Measurements from ENCODE around the gene PLXDC1.

The PLXDC1 gene

GRCh38 chr17:39194089-39194984 is 42.9 kb upstream of the PLXDC1 start:
- Histone ChIP-seq H3K4me1 (ENCODE audit: control insufficient read depth, low read depth, low read length) (peaks cover 24% of the 10 kb centered on the region), H3K27me3 (ENCODE audit: control insufficient read depth, insufficient read depth, low read length) (no peaks in the 10 kb centered on the region), H3K9me3 (ENCODE audit: control insufficient read depth, low read depth, low read length) (no peaks in the 10 kb centered on the region), H3K27ac (ENCODE audit: low read length) (no peak overlapping the region), H3K9ac (ENCODE audit: low read length) (no peak overlapping the region), H3K4me3 (ENCODE audit: low read length) (peak overlapping the region; percentile 81), H3K36me3 (ENCODE audit: control insufficient read depth, low read depth, low read length) (peaks cover 31% of the 10 kb centered on the region)

GRCh38 chr17:39193346-39193745 is 41.9 kb upstream of the PLXDC1 start:
- Histone ChIP-seq H3K4me3 (ENCODE audit: low read length) (no peak overlapping the region), H3K4me1 (ENCODE audit: control insufficient read depth, low read depth, low read length) (peaks cover 24% of the 10 kb centered on the region), H3K36me3 (ENCODE audit: control insufficient read depth, low read depth, low read length) (peaks cover 34% of the 10 kb centered on the region), H3K27ac (ENCODE audit: low read length) (no peak overlapping the region), H3K9ac (ENCODE audit: low read length) (no peak overlapping the region), H3K9me3 (ENCODE audit: control insufficient read depth, low read depth, low read length) (no peaks in the 10 kb centered on the region), H3K27me3 (ENCODE audit: control insufficient read depth, insufficient read depth, low read length) (no peaks in the 10 kb centered on the region)

- Histone ChIP-seq H3K4me1 (ENCODE audit: control insufficient read depth, low read depth, low read length) (peaks cover 21% of the 10 kb centered on the region), H3K36me3 (ENCODE audit: control insufficient read depth, low read depth, low read length) (peaks cover 38% of the 10 kb centered on the region), H3K27me3 (ENCODE audit: control insufficient read depth, insufficient read depth, low read length) (no peaks in the 10 kb centered on the region), H3K4me3 (ENCODE audit: low read length) (no peak overlapping the region), H3K9ac (ENCODE audit: low read length) (no peak overlapping the region), H3K9me3 (ENCODE audit: control insufficient read depth, low read depth, low read length) (no peaks in the 10 kb centered on the region), H3K27ac (ENCODE audit: low read length) (no peak overlapping the region)
These were observed 41.5 kb upstream of the PLXDC1 start for GRCh38 chr17:39192901-39193300.

GRCh38 chr17:39191750-39192510 is 40.5 kb upstream of the PLXDC1 start:
- Histone ChIP-seq H3K4me1 (ENCODE audit: control insufficient read depth, low read depth, low read length) (peaks cover 20% of the 10 kb centered on the region), H3K9me3 (ENCODE audit: control insufficient read depth, low read depth, low read length) (no peaks in the 10 kb centered on the region), H3K27me3 (ENCODE audit: control insufficient read depth, insufficient read depth, low read length) (no peaks in the 10 kb centered on the region), H3K27ac (ENCODE audit: low read length) (no peak overlapping the region), H3K4me3 (ENCODE audit: low read length) (no peak overlapping the region), H3K36me3 (ENCODE audit: control insufficient read depth, low read depth, low read length) (peaks cover 46% of the 10 kb centered on the region), H3K9ac (ENCODE audit: low read length) (no peak overlapping the region)

- Histone ChIP-seq H3K9me3 (ENCODE audit: control insufficient read depth, low read depth, low read length) (no peaks in the 10 kb centered on the region), H3K4me1 (ENCODE audit: control insufficient read depth, low read depth, low read length) (no peaks in the 10 kb centered on the region), H3K27ac (ENCODE audit: low read length) (no peak overlapping the region), H3K27me3 (ENCODE audit: control insufficient read depth, insufficient read depth, low read length) (no peaks in the 10 kb centered on the region), H3K9ac (ENCODE audit: low read length) (no peak overlapping the region), H3K36me3 (ENCODE audit: control insufficient read depth, low read depth, low read length) (peaks cover 57% of the 10 kb centered on the region), H3K4me3 (ENCODE audit: low read length) (no peak overlapping the region)
These were observed 35.9 kb upstream of the PLXDC1 start for GRCh38 chr17:39187152-39187830.

DNA sequence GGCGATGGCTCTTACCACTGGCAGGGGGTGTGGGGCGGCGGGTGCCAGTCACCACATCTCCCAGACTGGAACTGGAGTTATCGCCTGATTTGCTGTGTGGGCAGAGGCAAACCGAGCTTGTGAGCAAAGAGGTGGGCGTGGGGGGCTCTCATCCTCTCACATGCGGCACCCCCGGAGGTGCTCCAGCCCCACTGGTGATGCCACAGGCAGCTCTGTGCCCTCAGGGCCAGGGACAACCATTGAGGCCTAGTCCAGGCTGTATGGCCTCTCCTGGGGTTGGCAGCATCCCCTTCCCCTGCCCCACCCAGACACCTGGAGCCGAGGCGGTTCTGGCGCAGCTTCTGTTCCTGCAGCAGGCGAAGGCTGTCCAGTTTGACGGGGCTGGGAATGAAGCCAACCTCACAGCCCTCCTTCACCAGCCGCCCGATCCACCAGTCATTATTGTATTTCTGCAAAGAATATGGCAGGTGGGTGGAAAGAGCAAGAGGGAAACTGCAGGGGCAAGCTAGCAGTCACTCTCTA is 35.1 kb upstream of the PLXDC1 start:
- Histone ChIP-seq H3K4me1 (ENCODE audit: control insufficient read depth, low read depth, low read length) (no peaks in the 10 kb centered on the region), H3K27ac (ENCODE audit: low read length) (no peak overlapping the region), H3K36me3 (ENCODE audit: control insufficient read depth, low read depth, low read length) (peaks cover 50% of the 10 kb centered on the region), H3K9ac (ENCODE audit: low read length) (no peak overlapping the region), H3K9me3 (ENCODE audit: control insufficient read depth, low read depth, low read length) (no peaks in the 10 kb centered on the region), H3K27me3 (ENCODE audit: control insufficient read depth, insufficient read depth, low read length) (no peaks in the 10 kb centered on the region), H3K4me3 (ENCODE audit: low read length) (no peak overlapping the region)

DNA sequence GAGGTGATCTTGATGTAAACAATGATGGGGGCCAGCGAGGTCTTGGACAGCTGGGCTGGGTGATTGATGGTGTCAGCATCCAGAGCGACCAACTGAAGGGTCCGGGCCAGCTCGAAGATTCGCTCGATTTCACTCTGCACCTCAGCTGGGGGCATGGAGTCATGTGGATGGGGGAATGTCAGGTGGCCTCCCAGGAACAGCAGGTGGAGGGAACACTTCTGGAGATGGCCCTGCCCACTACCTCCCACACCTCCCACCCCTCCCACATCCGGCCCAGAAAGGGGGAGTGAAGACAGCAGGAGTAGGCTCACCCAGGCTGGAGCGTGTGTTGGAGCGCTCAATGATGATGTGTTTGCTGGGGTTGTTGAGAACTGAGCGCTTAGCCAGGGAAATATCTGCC is 32.3 kb upstream of the PLXDC1 start:
- Histone ChIP-seq H3K27ac (ENCODE audit: low read length) (no peak overlapping the region), H3K36me3 (ENCODE audit: control insufficient read depth, low read depth, low read length) (peaks cover 44% of the 10 kb centered on the region), H3K27me3 (ENCODE audit: control insufficient read depth, insufficient read depth, low read length) (no peaks in the 10 kb centered on the region), H3K4me3 (ENCODE audit: low read length) (no peak overlapping the region), H3K9me3 (ENCODE audit: control insufficient read depth, low read depth, low read length) (no peaks in the 10 kb centered on the region), H3K4me1 (ENCODE audit: control insufficient read depth, low read depth, low read length) (no peaks in the 10 kb centered on the region), H3K9ac (ENCODE audit: low read length) (no peak overlapping the region)

DNA sequence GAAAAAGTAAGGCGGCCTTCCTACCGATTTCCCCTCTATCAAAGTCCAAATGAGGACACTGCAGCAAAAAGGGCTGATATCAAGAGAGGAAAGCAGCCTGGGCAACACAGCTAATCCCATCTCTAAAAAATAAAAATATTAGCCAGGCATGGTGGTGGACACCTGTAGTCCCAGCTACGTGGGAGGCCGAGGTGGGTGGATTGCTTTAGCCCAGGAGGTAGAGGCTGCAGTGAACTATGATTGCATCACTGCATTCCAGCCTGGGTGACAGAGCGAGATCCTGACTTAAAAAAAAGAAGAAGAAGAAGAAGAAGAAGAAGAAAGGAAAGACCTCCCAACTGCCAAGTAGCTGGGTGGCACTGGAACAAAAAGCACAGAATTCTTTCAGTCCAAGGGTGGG is 31.6 kb upstream of the PLXDC1 start:
- Histone ChIP-seq H3K9ac (ENCODE audit: low read length) (no peak overlapping the region), H3K27ac (ENCODE audit: low read length) (no peak overlapping the region), H3K36me3 (ENCODE audit: control insufficient read depth, low read depth, low read length) (peaks cover 42% of the 10 kb centered on the region), H3K4me1 (ENCODE audit: control insufficient read depth, low read depth, low read length) (no peaks in the 10 kb centered on the region), H3K27me3 (ENCODE audit: control insufficient read depth, insufficient read depth, low read length) (no peaks in the 10 kb centered on the region), H3K4me3 (ENCODE audit: low read length) (no peak overlapping the region), H3K9me3 (ENCODE audit: control insufficient read depth, low read depth, low read length) (no peaks in the 10 kb centered on the region)

DNA sequence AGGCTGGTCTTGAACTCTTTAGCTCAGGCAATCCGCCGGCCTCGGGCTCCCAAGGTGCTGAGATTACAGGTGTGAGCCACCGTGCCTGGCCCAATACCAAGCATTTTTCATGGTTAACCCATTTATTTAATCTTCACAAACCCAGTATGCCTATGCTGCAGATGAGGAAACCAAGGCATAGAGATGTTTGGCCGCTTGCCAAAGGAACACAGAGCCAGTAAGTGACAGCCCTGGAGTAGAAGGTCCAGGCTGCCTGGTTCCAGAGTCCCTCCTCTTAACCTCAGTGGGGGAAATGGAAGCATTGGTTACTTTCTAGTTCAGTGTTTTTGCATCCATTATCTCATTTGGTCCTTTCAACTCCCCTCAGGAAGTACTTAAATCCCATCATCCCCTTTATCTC is 29.9 kb upstream of the PLXDC1 start:
- Histone ChIP-seq H3K9me3 (ENCODE audit: control insufficient read depth, low read depth, low read length) (no peaks in the 10 kb centered on the region), H3K9ac (ENCODE audit: low read length) (no peak overlapping the region), H3K27me3 (ENCODE audit: control insufficient read depth, insufficient read depth, low read length) (no peaks in the 10 kb centered on the region), H3K4me1 (ENCODE audit: control insufficient read depth, low read depth, low read length) (no peaks in the 10 kb centered on the region), H3K27ac (ENCODE audit: low read length) (no peak overlapping the region), H3K4me3 (ENCODE audit: low read length) (no peak overlapping the region), H3K36me3 (ENCODE audit: control insufficient read depth, low read depth, low read length) (peaks cover 27% of the 10 kb centered on the region)

GRCh38 chr17:39178536-39178935 is 27.1 kb upstream of the PLXDC1 start:
- no peak overlapping the region for H3K27ac ChIP-seq (ENCODE audit: low read length)
- H3K4me1 ChIP-seq (ENCODE audit: control insufficient read depth, low read depth, low read length): peaks cover 4% of the 10 kb centered on the region
- H3K9me3 ChIP-seq (ENCODE audit: control insufficient read depth, low read depth, low read length): no peaks in the 10 kb centered on the region
- peaks cover 14% of the 10 kb centered on the region for H3K36me3 ChIP-seq (ENCODE audit: control insufficient read depth, low read depth, low read length)
- no peak overlapping the region for H3K9ac ChIP-seq (ENCODE audit: low read length)
- H3K27me3 ChIP-seq (ENCODE audit: control insufficient read depth, insufficient read depth, low read length): no peaks in the 10 kb centered on the region
- no peak overlapping the region for H3K4me3 ChIP-seq (ENCODE audit: low read length)

DNA sequence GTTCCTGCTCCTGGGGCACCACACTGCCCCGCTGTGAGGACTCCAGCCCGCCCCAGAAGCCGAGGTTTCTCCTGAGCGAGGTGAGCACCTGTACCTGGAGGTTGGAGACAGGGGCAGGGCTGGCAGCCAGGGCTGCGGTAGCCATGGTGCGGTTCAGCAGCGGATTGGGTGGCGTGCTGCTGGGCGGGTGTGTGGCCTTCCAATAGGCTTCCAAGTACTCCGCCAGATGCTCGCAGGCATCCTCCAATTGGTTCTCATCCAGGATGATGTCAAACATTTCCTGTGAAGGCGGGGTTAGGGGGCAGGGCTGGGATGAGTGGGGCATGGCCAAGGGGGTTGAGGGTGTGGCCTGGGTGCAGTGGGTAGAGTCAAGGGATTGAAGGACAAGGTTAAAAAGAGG is 25.8 kb upstream of the PLXDC1 start:
- H3K4me1 ChIP-seq (ENCODE audit: control insufficient read depth, low read depth, low read length): peaks cover 4% of the 10 kb centered on the region
- H3K9me3 ChIP-seq (ENCODE audit: control insufficient read depth, low read depth, low read length): no peaks in the 10 kb centered on the region
- H3K9ac ChIP-seq (ENCODE audit: low read length): no peak overlapping the region
- no peak overlapping the region for H3K27ac ChIP-seq (ENCODE audit: low read length)
- H3K4me3 ChIP-seq (ENCODE audit: low read length): no peak overlapping the region
- H3K27me3 ChIP-seq (ENCODE audit: control insufficient read depth, insufficient read depth, low read length): no peaks in the 10 kb centered on the region
- peaks cover 4% of the 10 kb centered on the region for H3K36me3 ChIP-seq (ENCODE audit: control insufficient read depth, low read depth, low read length)

Measured in iPS-18a (cell line).